Right lobe of liver (tissue), 4 donors: ENCODE measurements around the gene CEMIP2.

ENCODE experiments used
- CTCF ChIP-seq, 4 donors: fragments of 200-600 bp in 3 of 4; fragments of 450-650 bp in 1 of 4; IDR thresholded peaks; one replicate each; pipeline versions ENCODE4 v1.5.1 to v1.8.0; 2016 to 2022; ENCODE audit warnings: antibody characterized with exemption in 4 of 4, mild to moderate bottlenecking in 2 of 4
- POLR2A ChIP-seq: fragments of 450-650 bp; IDR thresholded peaks from one replicate; pipeline ENCODE4 v1.6.1; 2017; ENCODE audit warnings: antibody characterized with exemption, mild to moderate bottlenecking
- donor health status: DM: no; HTN: no; CAD: no.
- donor health status: DM: no; HTN: no; CAD: no.
- donor health status: DM: no; HTN: yes; CAD: no.

- TF ChIP-seq CTCF (IDR thresholded peaks at IDR 0.05) = no peak
- no peak for TF ChIP-seq POLR2A
Observed at GRCh38 chr9:71690063-71690688, 78.1 kb downstream of the CEMIP2 start.
